Body of pancreas (tissue), 4 donors: ENCODE measurements around the gene FLRT3. TPM values are rescaled to one million over a fixed set of nuclear protein-coding genes. Genes with fewer than 3 reads are reported as not detected.

Experiments
- ATAC-seq: fragments of 150-250 bp; one replicate; pipeline ENCODE4 v1.9.1; 2016
- DNase-seq, 4 donors: peaks; one replicate each; pipeline ENCODE4 v3.0.0-alpha.2; 2019
- H3K27ac ChIP-seq, 4 donors: fragments of 200-600 bp; sonication (generic); 1 replicate in 3 of 4; 2 replicates in 1 of 4; pipeline versions ENCODE4 v1.5.1 to v1.6.1; 2016 to 2019; ENCODE audit warnings: mild to moderate bottlenecking in 1 of 4, mixed read lengths in 1 of 4, moderate library complexity in 1 of 4
- H3K27me3 ChIP-seq, 2 donors: fragments of 200-600 bp; sonication (generic); one replicate each; pipeline ENCODE4 v1.6.0; 2016; ENCODE audit warnings: mild to moderate bottlenecking in 1 of 2
- H3K36me3 ChIP-seq, 2 donors: fragments of 200-600 bp; sonication (generic); replicated peaks in 1 of 2; 2 replicates each; pipeline ENCODE4 v1.5.1; 2016; ENCODE audit warnings: low read depth in 2 of 2; ENCODE audit not compliant: insufficient read depth in 1 of 2
- H3K4me1 ChIP-seq: fragments of 200-600 bp; sonication (generic); one replicate; pipeline ENCODE4 v1.6.0; 2016
- H3K4me3 ChIP-seq, 2 donors: fragments of 200-600 bp; sonication (generic); 1 replicate in 1 of 2; 2 replicates in 1 of 2; pipeline ENCODE4 v1.5.1; 2016 to 2019
- H3K9me3 ChIP-seq, 3 donors: fragments of 200-600 bp; sonication (generic); 1 replicate in 2 of 3; 2 replicates in 1 of 3; pipeline ENCODE4 v1.5.1; 2016
- CTCF ChIP-seq, 7 experiments: fragments of 450-650 bp in 4 of 7; fragments of 200-600 bp in 3 of 7; sonication (generic) in 3 of 7; IDR thresholded peaks; one replicate each; pipeline ENCODE4 v1.5.1; 2016 to 2019; ENCODE audit warnings: antibody characterized with exemption in 7 of 7
- POLR2A ChIP-seq, 3 donors: fragments of 450-650 bp; IDR thresholded peaks; one replicate each; pipeline ENCODE4 v1.6.1; 2016; ENCODE audit warnings: antibody characterized with exemption in 3 of 3, mild to moderate bottlenecking in 2 of 3
- WGBS, 2 donors: methylation state at CpG; one replicate each; pipeline ENCODE4 v1.1.5; 2017; 5-methylcytosine and 5-hydroxymethylcytosine counted together
- intact Hi-C: fragments of 100-400 bp; cut with DNase I; formaldehyde crosslinking; loops from one replicate; pipeline ENCODE4 v1.15.1; 2023
- total RNA-seq, 2 donors: library from RNA; depleted of rRNA; stranded (reverse); fragments of >200 nt; gene quantifications; one replicate each; pipeline ENCODE4 v1.1.0, GENCODE V29; 2016

FLRT3 gene
- total RNA-seq, 2 donors from 2014 or later = 3.1 to 21.1 TPM

GRCh38 chr20:14343491-14344065, 6.2 kb upstream of the FLRT3 start:
- DNase-seq = no peak
- Histone ChIP-seq H3K36me3 (no peaks in the 10 kb centered on the region), H3K4me3 (no peak overlapping the region), H3K27ac (no peak overlapping the region), H3K9me3 (no peaks in the 10 kb centered on the region), H3K4me1 (peaks cover 17% of the 10 kb centered on the region), H3K27me3 (no peaks in the 10 kb centered on the region)
- TF ChIP-seq CTCF (IDR thresholded peaks at IDR 0.05) = no peak
- TF ChIP-seq POLR2A (IDR thresholded peaks at IDR 0.05) = no peak
- ATAC-seq = no peak
- intact Hi-C loops = no loop called here
- 39 to 47% methylated on average over 2 of the region's 2 CpGs for WGBS, 2 donors

GRCh38 chr20:14342918-14343317, 5.5 kb upstream of the FLRT3 start:
- 88 to 100% methylated on average over 1 of the region's 1 CpG for WGBS, 2 donors
- no peak for ATAC-seq
- TF ChIP-seq CTCF (IDR thresholded peaks at IDR 0.05) (no peak), POLR2A (IDR thresholded peaks at IDR 0.05) (no peak)

GRCh38 chr20:14341801-14342200, 4.4 kb upstream of the FLRT3 start:
- DNase-seq (no peak), ATAC-seq (no peak)
- H3K27me3 ChIP-seq = no peaks in the 10 kb centered on the region
- H3K27ac ChIP-seq = no peak overlapping the region
- H3K4me1 ChIP-seq = peaks cover 17% of the 10 kb centered on the region
- H3K9me3 ChIP-seq = no peaks in the 10 kb centered on the region
- intact Hi-C loops = no loop called here
- TF ChIP-seq POLR2A (IDR thresholded peaks at IDR 0.05) (no peak), CTCF (IDR thresholded peaks at IDR 0.05) (no peak)
- H3K36me3 ChIP-seq = no peaks in the 10 kb centered on the region
- no peak overlapping the region for H3K4me3 ChIP-seq
- 44 to 76% methylated on average over 4 of the region's 4 CpGs for WGBS, 2 donors

More at GRCh38 chr20:14342918-14343317, 5.5 kb upstream of the FLRT3 start:
- no peaks in the 10 kb centered on the region for H3K27me3 ChIP-seq
- H3K27ac ChIP-seq = no peak overlapping the region
- intact Hi-C loops = no loop called here
- no peak overlapping the region for H3K4me3 ChIP-seq
- no peak for DNase-seq
- no peaks in the 10 kb centered on the region for H3K9me3 ChIP-seq
- peaks cover 17% of the 10 kb centered on the region for H3K4me1 ChIP-seq
- no peaks in the 10 kb centered on the region for H3K36me3 ChIP-seq

GRCh38 chr20:14336686-14337085, 726 bp downstream of the FLRT3 start:
- no peaks in the 10 kb centered on the region for H3K27me3 ChIP-seq
- no peak overlapping the region for H3K4me3 ChIP-seq
- intact Hi-C loops = no loop called here
- TF ChIP-seq POLR2A (IDR thresholded peaks at IDR 0.05) (no peak), CTCF (IDR thresholded peaks at IDR 0.05) (no peak)
- H3K27ac ChIP-seq = peak overlapping the region in 3 of 4 donors; percentile 63 to 83 (median 80)
- H3K9me3 ChIP-seq = no peaks in the 10 kb centered on the region
- DNase-seq (peak in 3 of 4 donors; percentile 5 to 16 (median 7)), ATAC-seq (peak; percentile 41)
- no peaks in the 10 kb centered on the region for H3K36me3 ChIP-seq
- peaks cover 4% of the 10 kb centered on the region for H3K4me1 ChIP-seq
- 8 to 19% methylated on average over 4 of the region's 4 CpGs for WGBS, 2 donors

- no peak for TF ChIP-seq CTCF (IDR thresholded peaks at IDR 0.05)
- no peak for TF ChIP-seq POLR2A (IDR thresholded peaks at IDR 0.05)
- no peaks in the 10 kb centered on the region for H3K9me3 ChIP-seq
- no peak overlapping the region for H3K27ac ChIP-seq
- ATAC-seq (no peak), DNase-seq (no peak)
- H3K4me3 ChIP-seq = no peak overlapping the region
- intact Hi-C loops = no loop called here
- peaks cover 4% of the 10 kb centered on the region for H3K4me1 ChIP-seq
- H3K27me3 ChIP-seq = no peaks in the 10 kb centered on the region
- no peaks in the 10 kb centered on the region for H3K36me3 ChIP-seq
Measured at GRCh38 chr20:14335052-14335451, 2.4 kb downstream of the FLRT3 start.
